ENCODE results near the gene DNAI1. TPM values are rescaled to one million over a fixed set of nuclear protein-coding genes. Genes with fewer than 3 reads are reported as not detected.

DNAI1 gene
- total RNA-seq, 1 experiment from 2014 or later = 1.1 TPM

DNA sequence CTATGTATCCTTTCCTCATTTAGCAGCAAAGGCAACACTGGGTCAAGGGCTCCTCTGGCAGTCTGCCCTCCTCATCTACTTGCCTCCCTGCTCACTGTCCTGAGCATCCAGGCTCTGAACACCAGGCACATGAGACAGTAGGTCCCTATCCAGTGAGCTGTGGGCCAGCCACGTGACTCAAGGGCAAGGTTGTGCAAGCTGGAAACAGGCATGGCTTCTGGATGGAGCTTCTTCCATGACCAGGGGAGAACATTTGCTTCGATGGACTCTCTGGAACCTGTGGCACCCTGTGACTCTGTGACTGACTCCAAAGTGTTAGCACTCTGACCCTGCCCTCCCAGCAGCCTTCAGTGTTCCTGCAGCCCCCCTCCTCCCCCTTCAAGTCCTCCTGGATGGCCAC is 33.0 kb downstream of the DNAI1 start:
- no peaks in the 10 kb centered on the region for H3K9me2 ChIP-seq (ENCODE audit: insufficient read depth)
- H3K4me1 ChIP-seq (ENCODE audit: control insufficient read depth in 1 of 2, insufficient read depth in 2 of 2, low read length in 2 of 2) = 0 out of 4 replicates have a peak, but pooled peaks cover 0 to 5% of the 10 kb centered on the region in 2 experiments
- TF ChIP-seq EZH2phosphoT487 (IDR thresholded peaks at IDR 0.05; ENCODE audit: borderline replicate concordance) = no peak
- TF ChIP-seq, protein P1, sequence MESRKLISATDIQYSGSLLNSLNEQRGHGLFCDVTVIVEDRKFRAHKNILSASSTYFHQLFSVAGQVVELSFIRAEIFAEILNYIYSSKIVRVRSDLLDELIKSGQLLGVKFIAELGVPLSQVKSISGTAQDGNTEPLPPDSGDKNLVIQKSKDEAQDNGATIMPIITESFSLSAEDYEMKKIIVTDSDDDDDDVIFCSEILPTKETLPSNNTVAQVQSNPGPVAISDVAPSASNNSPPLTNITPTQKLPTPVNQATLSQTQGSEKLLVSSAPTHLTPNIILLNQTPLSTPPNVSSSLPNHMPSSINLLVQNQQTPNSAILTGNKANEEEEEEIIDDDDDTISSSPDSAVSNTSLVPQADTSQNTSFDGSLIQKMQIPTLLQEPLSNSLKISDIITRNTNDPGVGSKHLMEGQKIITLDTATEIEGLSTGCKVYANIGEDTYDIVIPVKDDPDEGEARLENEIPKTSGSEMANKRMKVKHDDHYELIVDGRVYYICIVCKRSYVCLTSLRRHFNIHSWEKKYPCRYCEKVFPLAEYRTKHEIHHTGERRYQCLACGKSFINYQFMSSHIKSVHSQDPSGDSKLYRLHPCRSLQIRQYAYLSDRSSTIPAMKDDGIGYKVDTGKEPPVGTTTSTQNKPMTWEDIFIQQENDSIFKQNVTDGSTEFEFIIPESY (IDR thresholded peaks at IDR 0.05; ENCODE audit: extremely low read depth, insufficient replicate concordance, low read length) = no peak
- TF ChIP-seq EGR1 (IDR thresholded peaks at IDR 0.05; ENCODE audit: low read depth) = no peak
- no peak for TF ChIP-seq JUND (IDR thresholded peaks at IDR 0.05)
- no peak for TF ChIP-seq ELF1 (IDR thresholded peaks at IDR 0.05; ENCODE audit: borderline replicate concordance, low read depth)
- no peak for TF ChIP-seq SIN3A (IDR thresholded peaks at IDR 0.05; ENCODE audit: low read depth)
- TF ChIP-seq FOSL1 (IDR thresholded peaks at IDR 0.05; ENCODE audit: low read depth) = no peak
- TF ChIP-seq, protein P2, sequence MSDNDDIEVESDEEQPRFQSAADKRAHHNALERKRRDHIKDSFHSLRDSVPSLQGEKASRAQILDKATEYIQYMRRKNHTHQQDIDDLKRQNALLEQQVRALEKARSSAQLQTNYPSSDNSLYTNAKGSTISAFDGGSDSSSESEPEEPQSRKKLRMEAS (IDR thresholded peaks at IDR 0.05) = no peak
- no peak for TF ChIP-seq TCF7L2 (IDR thresholded peaks at IDR 0.05; ENCODE audit: borderline replicate concordance, extremely low read depth, insufficient read depth, insufficient read length)
- TF ChIP-seq, protein P3, sequence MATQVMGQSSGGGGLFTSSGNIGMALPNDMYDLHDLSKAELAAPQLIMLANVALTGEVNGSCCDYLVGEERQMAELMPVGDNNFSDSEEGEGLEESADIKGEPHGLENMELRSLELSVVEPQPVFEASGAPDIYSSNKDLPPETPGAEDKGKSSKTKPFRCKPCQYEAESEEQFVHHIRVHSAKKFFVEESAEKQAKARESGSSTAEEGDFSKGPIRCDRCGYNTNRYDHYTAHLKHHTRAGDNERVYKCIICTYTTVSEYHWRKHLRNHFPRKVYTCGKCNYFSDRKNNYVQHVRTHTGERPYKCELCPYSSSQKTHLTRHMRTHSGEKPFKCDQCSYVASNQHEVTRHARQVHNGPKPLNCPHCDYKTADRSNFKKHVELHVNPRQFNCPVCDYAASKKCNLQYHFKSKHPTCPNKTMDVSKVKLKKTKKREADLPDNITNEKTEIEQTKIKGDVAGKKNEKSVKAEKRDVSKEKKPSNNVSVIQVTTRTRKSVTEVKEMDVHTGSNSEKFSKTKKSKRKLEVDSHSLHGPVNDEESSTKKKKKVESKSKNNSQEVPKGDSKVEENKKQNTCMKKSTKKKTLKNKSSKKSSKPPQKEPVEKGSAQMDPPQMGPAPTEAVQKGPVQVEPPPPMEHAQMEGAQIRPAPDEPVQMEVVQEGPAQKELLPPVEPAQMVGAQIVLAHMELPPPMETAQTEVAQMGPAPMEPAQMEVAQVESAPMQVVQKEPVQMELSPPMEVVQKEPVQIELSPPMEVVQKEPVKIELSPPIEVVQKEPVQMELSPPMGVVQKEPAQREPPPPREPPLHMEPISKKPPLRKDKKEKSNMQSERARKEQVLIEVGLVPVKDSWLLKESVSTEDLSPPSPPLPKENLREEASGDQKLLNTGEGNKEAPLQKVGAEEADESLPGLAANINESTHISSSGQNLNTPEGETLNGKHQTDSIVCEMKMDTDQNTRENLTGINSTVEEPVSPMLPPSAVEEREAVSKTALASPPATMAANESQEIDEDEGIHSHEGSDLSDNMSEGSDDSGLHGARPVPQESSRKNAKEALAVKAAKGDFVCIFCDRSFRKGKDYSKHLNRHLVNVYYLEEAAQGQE (IDR thresholded peaks at IDR 0.05; ENCODE audit: low read depth) = no peak
- no peak for TF ChIP-seq CBX3 (IDR thresholded peaks at IDR 0.05; ENCODE audit: low read depth)
- TF ChIP-seq, protein P4, sequence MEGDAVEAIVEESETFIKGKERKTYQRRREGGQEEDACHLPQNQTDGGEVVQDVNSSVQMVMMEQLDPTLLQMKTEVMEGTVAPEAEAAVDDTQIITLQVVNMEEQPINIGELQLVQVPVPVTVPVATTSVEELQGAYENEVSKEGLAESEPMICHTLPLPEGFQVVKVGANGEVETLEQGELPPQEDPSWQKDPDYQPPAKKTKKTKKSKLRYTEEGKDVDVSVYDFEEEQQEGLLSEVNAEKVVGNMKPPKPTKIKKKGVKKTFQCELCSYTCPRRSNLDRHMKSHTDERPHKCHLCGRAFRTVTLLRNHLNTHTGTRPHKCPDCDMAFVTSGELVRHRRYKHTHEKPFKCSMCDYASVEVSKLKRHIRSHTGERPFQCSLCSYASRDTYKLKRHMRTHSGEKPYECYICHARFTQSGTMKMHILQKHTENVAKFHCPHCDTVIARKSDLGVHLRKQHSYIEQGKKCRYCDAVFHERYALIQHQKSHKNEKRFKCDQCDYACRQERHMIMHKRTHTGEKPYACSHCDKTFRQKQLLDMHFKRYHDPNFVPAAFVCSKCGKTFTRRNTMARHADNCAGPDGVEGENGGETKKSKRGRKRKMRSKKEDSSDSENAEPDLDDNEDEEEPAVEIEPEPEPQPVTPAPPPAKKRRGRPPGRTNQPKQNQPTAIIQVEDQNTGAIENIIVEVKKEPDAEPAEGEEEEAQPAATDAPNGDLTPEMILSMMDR (IDR thresholded peaks at IDR 0.05 in 2 of 3, conservative IDR thresholded peaks at IDR 0.05 in 1 of 3; ENCODE audit: borderline replicate concordance in 1 of 3, insufficient read depth in 1 of 3, low read depth in 2 of 3, low read length in 2 of 3) = no peak
- TF ChIP-seq ZFX (IDR thresholded peaks at IDR 0.05) = no peak
- TF ChIP-seq POLR2AphosphoS5 (IDR thresholded peaks at IDR 0.05; ENCODE audit: low read depth, low read length) = no peak
- TF ChIP-seq, protein P5, sequence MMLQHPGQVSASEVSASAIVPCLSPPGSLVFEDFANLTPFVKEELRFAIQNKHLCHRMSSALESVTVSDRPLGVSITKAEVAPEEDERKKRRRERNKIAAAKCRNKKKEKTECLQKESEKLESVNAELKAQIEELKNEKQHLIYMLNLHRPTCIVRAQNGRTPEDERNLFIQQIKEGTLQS (IDR thresholded peaks at IDR 0.05) = no peak
- TF ChIP-seq SP1 (IDR thresholded peaks at IDR 0.05; ENCODE audit: low read depth) = no peak
- TF ChIP-seq RAD21 (IDR thresholded peaks at IDR 0.05; ENCODE audit: low read depth) = no peak
- H3K4me3 ChIP-seq (replicated peaks in 1 of 2; ENCODE audit: low read depth in 1 of 2, low read length in 2 of 2) = no peak overlapping the region
- ATAC-seq (no peak), DNase-seq (ENCODE audit: low read depth, low spot score) (no peak)
- CTCF ChIA-PET = interaction anchor here (1.3 kb wide), 1 partner anchor 56 kb away, joined by 4 read pairs; no protein-coding TSS in a partner anchor
- RAD21 ChIA-PET (ENCODE audit: low non-redundant PET in 1 of 2, low total read pairs in 2 of 2, uncharacterized antibody in 2 of 2, unreplicated experiment in 2 of 2) = no interaction called here
- no peaks in the 10 kb centered on the region for H3K79me2 ChIP-seq (ENCODE audit: insufficient read depth, low read length)
- H3K9me3 ChIP-seq (ENCODE audit: control insufficient read depth in 1 of 2, insufficient read depth in 1 of 2, low read depth in 1 of 2, low read length in 2 of 2) = no peaks in the 10 kb centered on the region
- BruUV-seq (replicated peaks) = no TSS peak
- H4K20me1 ChIP-seq (ENCODE audit: insufficient read depth) = no peaks in the 10 kb centered on the region
- no peak overlapping the region for H3K4me2 ChIP-seq (ENCODE audit: low read length)
- POLR2A ChIA-PET = no interaction called here
- H3K36me3 ChIP-seq (ENCODE audit: control insufficient read depth in 1 of 2, insufficient read depth in 2 of 2, low read length in 2 of 2) = no peaks in the 10 kb centered on the region
- H2AFZ ChIP-seq (ENCODE audit: low read depth, low read length, poor library complexity, severe bottlenecking) = no peak overlapping the region
- peaks cover 4% of the 10 kb centered on the region; the same call in 1 of the 2 replicates for H3K27me3 ChIP-seq (ENCODE audit: insufficient read depth, low read length)
- no peak overlapping the region for H3K27ac ChIP-seq (ENCODE audit: low read depth, low read length)
- intact Hi-C loops (cut with micrococcal nuclease) = no loop called here
- H3K9ac ChIP-seq (ENCODE audit: low read length) = no peak overlapping the region
